GM12878 (cell line): ENCODE data around the gene ZNF280D. TPM values are rescaled to one million over a fixed set of nuclear protein-coding genes. Genes with fewer than 3 reads are reported as not detected.

Source experiments
- ATAC-seq: fragments of 200-7000 bp; cut with Tn5 transposase; 3 replicates; pipeline ENCODE4 v1.9.1; 2020; ENCODE audit warnings: mild to moderate bottlenecking, moderate library complexity
- BruUV-seq: library from RNA; stranded (reverse); fragments of 400-500 nt; replicated peaks from 2 replicates; lab custom pipeline; 2021; lab: Mats Ljungman, UMichigan
- CTCF ChIA-PET: fragments of 300-600 bp; sonication (Branson Sonifier 250); formaldehyde crosslinking; extraction: SDS; loops from one replicate; lab custom pipeline; 2021; ENCODE audit warnings: inconsistent platforms; lab: Yijun Ruan, JAX
- POLR2A ChIA-PET: fragments of 350-600 bp; formaldehyde crosslinking; extraction: SDS; loops from one replicate; lab custom pipeline; 2021; ENCODE audit warnings: inconsistent platforms; lab: Charles Lee
- RAD21 ChIA-PET: fragments of 300-600 bp; sonication (Branson Sonifier 250); formaldehyde crosslinking; loops from one replicate; lab custom pipeline; 2023; ENCODE audit warnings: antibody characterized with exemption; ENCODE audit not compliant: unreplicated experiment; lab: Charles Lee
- SMC1A ChIA-PET: fragments of 300-600 bp; sonication (Branson Sonifier 250); formaldehyde crosslinking; loops from one replicate; lab custom pipeline; 2023; ENCODE audit not compliant: unreplicated experiment, uncharacterized antibody; lab: Charles Lee
- DNase-seq: peaks from one replicate; pipeline ENCODE4 v3.0.0-alpha.2; 2011; ENCODE audit warnings: low read depth, low spot score
- FAIRE-seq: peaks from 3 replicates; lab custom pipeline; 2011; peaks lifted over from hg19 to GRCh38; lab: Jason Lieb, UNC
- H2AFZ ChIP-seq: 2 replicates; pipeline ENCODE4 v1.6.0; 2011; ENCODE audit warnings: low read depth, low read length, control low read depth; ENCODE audit not compliant: control insufficient read depth
- H3K27ac ChIP-seq: 2 replicates; pipeline ENCODE4 v1.5.1; 2011; ENCODE audit warnings: control low read depth; ENCODE audit not compliant: control insufficient read depth, insufficient read depth
- H3K27me3 ChIP-seq, 2 experiments: replicated peaks in 1 of 2; 2 replicates each; pipeline versions ENCODE4 v1.6.0 to v1.6.1; 2011; ENCODE audit warnings: low read length in 1 of 2; ENCODE audit not compliant: control insufficient read depth in 2 of 2, insufficient read depth in 2 of 2
- H3K36me3 ChIP-seq, 2 experiments: 2 replicates each; pipeline ENCODE4 v1.5.1; 2011; ENCODE audit warnings: low read length in 1 of 2; ENCODE audit not compliant: control insufficient read depth in 2 of 2, insufficient read depth in 2 of 2
- H3K4me1 ChIP-seq: 2 replicates; pipeline ENCODE4 v1.6.1; 2011; ENCODE audit warnings: mild to moderate bottlenecking, low read length, moderate library complexity, mixed read lengths; ENCODE audit not compliant: control insufficient read depth, insufficient read depth
- H3K4me2 ChIP-seq: 2 replicates; pipeline ENCODE4 v1.6.0; 2011; ENCODE audit warnings: control low read depth; ENCODE audit not compliant: control insufficient read depth, insufficient read depth
- H3K4me3 ChIP-seq: fragments of 200-600 bp; sonication (generic); 2 replicates; pipeline ENCODE4 v1.5.1; 2016
- H3K79me2 ChIP-seq: 2 replicates; pipeline ENCODE4 v1.6.0; 2011; ENCODE audit warnings: low read length; ENCODE audit not compliant: control insufficient read depth, insufficient read depth
- H3K9ac ChIP-seq: 2 replicates; pipeline ENCODE4 v1.8.0; 2011; ENCODE audit warnings: low read length, control low read depth, mixed read lengths; ENCODE audit not compliant: control insufficient read depth, insufficient read depth
- H3K9me3 ChIP-seq: replicated peaks from 3 replicates; pipeline ENCODE4 v1.5.1; 2011; ENCODE audit warnings: mild to moderate bottlenecking, low read length; ENCODE audit not compliant: control insufficient read depth, insufficient read depth
- H4K20me1 ChIP-seq: 2 replicates; pipeline ENCODE4 v1.6.0; 2011; ENCODE audit not compliant: control insufficient read depth, insufficient read depth
- CBX5 ChIP-seq: sonication (generic); IDR thresholded peaks from 2 replicates; pipeline ENCODE4 v1.6.1; 2016; ENCODE audit warnings: low read depth, moderate library complexity, mild to moderate bottlenecking, inconsistent platforms
- HDAC2 ChIP-seq: fragments of 200-600 bp; sonication (generic); IDR thresholded peaks from 2 replicates; pipeline ENCODE4 v1.6.1; 2017
- NFXL1 ChIP-seq: fragments of 450-650 bp; IDR thresholded peaks from 2 replicates; pipeline ENCODE4 v1.6.1; 2017; ENCODE audit warnings: antibody characterized with exemption, mild to moderate bottlenecking, borderline replicate concordance
- NR2C2 ChIP-seq: IDR thresholded peaks from 2 replicates; pipeline ENCODE4 v1.6.1; 2011; ENCODE audit warnings: borderline replicate concordance, low read depth; ENCODE audit not compliant: control insufficient read depth, insufficient read length
- POU2F2 ChIP-seq: IDR thresholded peaks from 3 replicates; pipeline ENCODE4 v1.6.1; 2011; ENCODE audit warnings: low read depth, mild to moderate bottlenecking, low read length, borderline replicate concordance
- RB1 ChIP-seq: fragments of 450-650 bp; formaldehyde crosslinking; IDR thresholded peaks from 2 replicates; pipeline ENCODE4 v1.6.1; 2017; ENCODE audit warnings: mild to moderate bottlenecking, borderline replicate concordance
- SREBF2 ChIP-seq: IDR thresholded peaks from 2 replicates; pipeline ENCODE4 v1.6.1; 2012; ENCODE audit warnings: mild to moderate bottlenecking, low read length
- WRNIP1 ChIP-seq: IDR thresholded peaks from 2 replicates; pipeline ENCODE4 v1.6.1; 2011; ENCODE audit warnings: low read depth, low read length, improper control_type of control experiment, borderline replicate concordance
- WGBS: methylation state at CpG from one replicate; pipeline ENCODE4 v1.1.6; 2016; ENCODE audit warnings: low lambda C conversion rate; ENCODE audit not compliant: insufficient replicate concordance, insufficient coverage; ENCODE audit errors: missing lambda C conversion rate; 5-methylcytosine and 5-hydroxymethylcytosine counted together
- in situ Hi-C: fragments of 300-500 bp; cut with MboI; formaldehyde crosslinking; loops from 9 replicates; pipeline ENCODE4 v1.14.3; 2018; ENCODE audit warnings: mixed read lengths
- intact Hi-C: fragments of 100-400 bp; cut with micrococcal nuclease; formaldehyde crosslinking; loops from one replicate; pipeline ENCODE4 v1.14.2; 2022; ENCODE audit not compliant: unreplicated experiment
- polyA plus RNA-seq, 11 experiments: library from polyadenylated mRNA; depleted of rRNA in 4 of 11; unstranded in 6 of 11; stranded (reverse) in 5 of 11; fragments of >200 nt; fragmentation: Nextera tagmentation in 4 of 11; fragmentation: Illumina TruSeq in 1 of 11; extraction: Ambion mirVana in 4 of 11; extraction: Trizol in 1 of 11; gene quantifications; 1 replicate in 1 of 11; 2 replicates in 10 of 11; pipeline versions ENCODE4 v1.2.1 to v1.2.3, GENCODE V29; 2011 to 2016; ENCODE audit warnings: inconsistent platforms in 2 of 11, missing spikeins in 2 of 11, low read depth in 1 of 11
- total RNA-seq, 4 experiments: library from RNA; depleted of rRNA in 3 of 4; stranded (reverse); fragments of >200 nt in 3 of 4; fragmentation: Illumina TruSeq in 1 of 4; extraction: Trizol in 1 of 4; gene quantifications; 2 replicates each; pipeline versions ENCODE4 v1.2.1 to v1.2.3, GENCODE V29; 2013 to 2021
- TF ChIP-seq, protein P1 (sequence below): fragments of 450-650 bp; IDR thresholded peaks from 2 replicates; pipeline ENCODE4 v1.6.1; 2017; ENCODE audit warnings: mild to moderate bottlenecking, low read depth, inconsistent platforms; ENCODE audit not compliant: poor library complexity, severe bottlenecking
- TF ChIP-seq, protein P2 (sequence below), 3 experiments: IDR thresholded peaks in 2 of 3; conservative IDR thresholded peaks in 1 of 3; 2 replicates each; pipeline ENCODE4 v1.5.1; 2011; ENCODE audit warnings: low read depth in 3 of 3, low read length in 3 of 3, mild to moderate bottlenecking in 3 of 3, control low read depth in 2 of 3, moderate library complexity in 2 of 3, inconsistent platforms in 1 of 3, mixed read lengths in 1 of 3; ENCODE audit not compliant: control insufficient read depth in 2 of 3, insufficient read depth in 1 of 3; ENCODE audit errors: extremely low read depth in 1 of 3

The ZNF280D gene
- total and polyA plus RNA-seq, 10 of the 15 experiments (the other 5 are each of a cell fraction or from before 2014, with no cell fraction given) = 5.6 to 18.6 (median 8.6) TPM

DNA sequence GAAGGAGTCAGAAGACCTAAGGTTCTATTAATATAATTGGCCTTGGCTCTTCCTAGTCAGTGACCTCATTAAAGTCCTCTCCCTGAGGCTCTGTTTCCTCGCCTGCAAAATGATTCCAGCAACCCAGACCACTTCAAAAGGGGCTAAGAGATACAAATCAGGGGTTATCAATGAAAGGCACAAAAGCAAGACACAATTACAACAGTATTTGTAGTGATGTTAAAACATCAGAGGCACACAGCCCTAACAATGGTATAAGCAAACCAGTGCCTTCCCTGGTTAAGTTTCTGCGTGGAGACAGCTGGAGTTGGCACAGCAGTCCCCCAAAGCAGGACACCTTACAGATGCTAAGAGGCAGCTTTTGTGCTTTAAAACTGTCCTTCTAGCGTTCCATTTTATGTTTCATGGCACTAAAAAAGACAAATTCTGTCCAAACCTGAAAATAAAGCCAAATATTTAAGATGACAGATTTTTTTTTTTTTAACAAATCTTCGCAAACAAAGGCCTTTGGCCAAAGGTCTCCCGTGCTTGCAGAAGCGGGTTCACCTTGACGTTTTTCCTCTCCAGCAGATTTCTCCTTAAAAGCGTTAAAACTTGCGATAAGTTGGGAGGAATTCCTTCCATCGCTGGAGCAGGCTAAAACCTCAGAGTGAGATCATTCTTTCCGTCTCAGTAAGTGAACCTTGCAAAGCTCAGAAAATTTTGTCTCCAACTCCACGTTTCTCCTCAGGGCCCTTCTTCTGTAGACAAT lies 999 bp downstream of the ZNF280D start:
- Histone ChIP-seq H3K4me2 (peak overlapping the region; percentile 96), H2AFZ (peak overlapping the region; percentile 90), H3K27me3 (no peaks in the 10 kb centered on the region), H3K4me1 (peaks cover 6% of the 10 kb centered on the region), H4K20me1 (no peaks in the 10 kb centered on the region), H3K4me3 (peak overlapping the region; percentile 79), H3K9me3 (no peaks in the 10 kb centered on the region; the same call in 1 of the 3 replicates), H3K9ac (peak overlapping the region; percentile 95), H3K27ac (peak overlapping the region; percentile 62), H3K79me2 (peaks cover 32% of the 10 kb centered on the region), H3K36me3 (no peaks in the 10 kb centered on the region)
- ChIA-PET RAD21 (no interaction called here), CTCF (interaction anchor here (1.2 kb wide), 1 partner anchor 46 kb away, joined by 3 read pairs; no protein-coding TSS in a partner anchor), POLR2A (no interaction called here), SMC1A (interaction anchor here (0.7 to 1.0 kb wide), 2 partner anchors 69 to 403 kb away, joined by 3 read pairs; no protein-coding TSS in a partner anchor)
- ATAC-seq = peak; percentile 46
- TF ChIP-seq WRNIP1 = 0 out of 2 replicates have a peak, but pooled peaks have one; percentile 37
- TF ChIP-seq, protein P1, sequence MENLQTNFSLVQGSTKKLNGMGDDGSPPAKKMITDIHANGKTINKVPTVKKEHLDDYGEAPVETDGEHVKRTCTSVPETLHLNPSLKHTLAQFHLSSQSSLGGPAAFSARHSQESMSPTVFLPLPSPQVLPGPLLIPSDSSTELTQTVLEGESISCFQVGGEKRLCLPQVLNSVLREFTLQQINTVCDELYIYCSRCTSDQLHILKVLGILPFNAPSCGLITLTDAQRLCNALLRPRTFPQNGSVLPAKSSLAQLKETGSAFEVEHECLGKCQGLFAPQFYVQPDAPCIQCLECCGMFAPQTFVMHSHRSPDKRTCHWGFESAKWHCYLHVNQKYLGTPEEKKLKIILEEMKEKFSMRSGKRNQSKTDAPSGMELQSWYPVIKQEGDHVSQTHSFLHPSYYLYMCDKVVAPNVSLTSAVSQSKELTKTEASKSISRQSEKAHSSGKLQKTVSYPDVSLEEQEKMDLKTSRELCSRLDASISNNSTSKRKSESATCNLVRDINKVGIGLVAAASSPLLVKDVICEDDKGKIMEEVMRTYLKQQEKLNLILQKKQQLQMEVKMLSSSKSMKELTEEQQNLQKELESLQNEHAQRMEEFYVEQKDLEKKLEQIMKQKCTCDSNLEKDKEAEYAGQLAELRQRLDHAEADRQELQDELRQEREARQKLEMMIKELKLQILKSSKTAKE = no peak
- intact Hi-C loops (no loop called here), in situ Hi-C loops (no loop called here)
- no peak for DNase-seq
- TSS peak; percentile 66 for BruUV-seq
- no peak for FAIRE-seq
- WGBS = 8% methylated on average over 12 of the region's 12 CpGs

DNA sequence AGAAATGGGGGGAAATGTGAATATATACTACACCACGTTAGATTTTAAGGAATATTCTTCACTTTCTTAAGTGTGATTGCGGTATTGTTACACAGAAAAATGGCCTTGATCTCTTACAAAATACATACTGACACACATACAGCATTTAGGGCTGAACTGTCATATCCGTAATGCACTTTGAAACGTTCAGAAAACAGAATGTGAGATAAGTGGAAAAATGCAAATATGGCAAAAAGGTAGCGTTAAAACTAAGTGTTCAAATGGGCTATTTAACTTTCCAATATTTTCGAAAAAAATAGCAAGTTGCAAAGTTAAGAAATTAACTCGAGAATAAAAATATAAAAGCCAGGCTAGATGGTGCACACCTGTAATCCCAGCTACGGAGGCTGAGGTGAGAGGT lies 1.8 kb downstream of the ZNF280D start:
- Histone ChIP-seq H2AFZ (no peak overlapping the region), H3K36me3 (no peaks in the 10 kb centered on the region), H3K4me3 (peak overlapping the region; percentile 79; the same call in 1 of the 2 replicates), H3K79me2 (peaks cover 32% of the 10 kb centered on the region), H3K4me2 (peak overlapping the region; percentile 96), H3K9me3 (no peaks in the 10 kb centered on the region; the same call in 1 of the 3 replicates), H3K4me1 (peaks cover 11% of the 10 kb centered on the region), H3K27me3 (no peaks in the 10 kb centered on the region), H3K9ac (peak overlapping the region; percentile 95; the same call in 1 of the 2 replicates), H4K20me1 (no peaks in the 10 kb centered on the region), H3K27ac (peak overlapping the region; percentile 8; the same call in 1 of the 2 replicates)
- SMC1A ChIA-PET = no interaction called here
- RAD21 ChIA-PET = no interaction called here
- CTCF ChIA-PET = no interaction called here
- in situ Hi-C loops (no loop called here), intact Hi-C loops (no loop called here)
- WGBS = 82% methylated on average over 8 of the region's 8 CpGs
- BruUV-seq = no TSS peak
- POLR2A ChIA-PET = no interaction called here
- FAIRE-seq (no peak), ATAC-seq (no peak), DNase-seq (no peak)
- TF ChIP-seq POU2F2 = no peak
- TF ChIP-seq, protein P2, sequence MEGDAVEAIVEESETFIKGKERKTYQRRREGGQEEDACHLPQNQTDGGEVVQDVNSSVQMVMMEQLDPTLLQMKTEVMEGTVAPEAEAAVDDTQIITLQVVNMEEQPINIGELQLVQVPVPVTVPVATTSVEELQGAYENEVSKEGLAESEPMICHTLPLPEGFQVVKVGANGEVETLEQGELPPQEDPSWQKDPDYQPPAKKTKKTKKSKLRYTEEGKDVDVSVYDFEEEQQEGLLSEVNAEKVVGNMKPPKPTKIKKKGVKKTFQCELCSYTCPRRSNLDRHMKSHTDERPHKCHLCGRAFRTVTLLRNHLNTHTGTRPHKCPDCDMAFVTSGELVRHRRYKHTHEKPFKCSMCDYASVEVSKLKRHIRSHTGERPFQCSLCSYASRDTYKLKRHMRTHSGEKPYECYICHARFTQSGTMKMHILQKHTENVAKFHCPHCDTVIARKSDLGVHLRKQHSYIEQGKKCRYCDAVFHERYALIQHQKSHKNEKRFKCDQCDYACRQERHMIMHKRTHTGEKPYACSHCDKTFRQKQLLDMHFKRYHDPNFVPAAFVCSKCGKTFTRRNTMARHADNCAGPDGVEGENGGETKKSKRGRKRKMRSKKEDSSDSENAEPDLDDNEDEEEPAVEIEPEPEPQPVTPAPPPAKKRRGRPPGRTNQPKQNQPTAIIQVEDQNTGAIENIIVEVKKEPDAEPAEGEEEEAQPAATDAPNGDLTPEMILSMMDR (IDR thresholded peaks at IDR 0.05 in 2 of 3, conservative IDR thresholded peaks at IDR 0.05 in 1 of 3; ENCODE audit: control insufficient read depth in 2 of 3, extremely low read depth in 1 of 3, insufficient read depth in 1 of 3, low read depth in 3 of 3, low read length in 3 of 3) = no peak
- no peak for TF ChIP-seq SREBF2
- no peak for TF ChIP-seq CBX5
- no peak for TF ChIP-seq RB1
- no peak for TF ChIP-seq WRNIP1
- no peak for TF ChIP-seq NR2C2
- no peak for TF ChIP-seq NFXL1
- TF ChIP-seq HDAC2 = no peak
